GF-D8 (cell line): ENCODE data around the gene PLXNC1.

Experiments
- DNase-seq: peaks from one replicate; lab custom pipeline; 2025; lab: John Stamatoyannopoulos, UW

Gene PLXNC1

DNA sequence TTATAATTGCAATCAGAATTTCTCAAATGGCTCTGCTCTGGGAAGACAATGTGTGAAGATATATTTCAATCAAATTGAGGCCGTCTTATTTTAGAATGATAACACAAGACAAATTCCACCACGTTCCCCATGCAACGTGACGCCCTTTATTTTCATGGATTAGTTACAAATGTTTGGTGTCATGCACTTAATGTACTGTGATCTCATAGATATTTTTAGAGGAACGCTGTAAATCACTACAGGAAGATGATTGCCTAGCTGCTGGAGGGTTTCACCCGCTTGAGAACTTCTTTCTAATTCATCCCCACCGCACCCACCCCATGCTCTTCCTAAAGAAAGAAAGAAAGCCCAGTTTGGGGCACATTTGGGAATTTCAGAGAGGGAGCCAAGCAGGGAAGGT, 117.2 kb downstream of the PLXNC1 start:
- DNase-seq, result no peak

DNA sequence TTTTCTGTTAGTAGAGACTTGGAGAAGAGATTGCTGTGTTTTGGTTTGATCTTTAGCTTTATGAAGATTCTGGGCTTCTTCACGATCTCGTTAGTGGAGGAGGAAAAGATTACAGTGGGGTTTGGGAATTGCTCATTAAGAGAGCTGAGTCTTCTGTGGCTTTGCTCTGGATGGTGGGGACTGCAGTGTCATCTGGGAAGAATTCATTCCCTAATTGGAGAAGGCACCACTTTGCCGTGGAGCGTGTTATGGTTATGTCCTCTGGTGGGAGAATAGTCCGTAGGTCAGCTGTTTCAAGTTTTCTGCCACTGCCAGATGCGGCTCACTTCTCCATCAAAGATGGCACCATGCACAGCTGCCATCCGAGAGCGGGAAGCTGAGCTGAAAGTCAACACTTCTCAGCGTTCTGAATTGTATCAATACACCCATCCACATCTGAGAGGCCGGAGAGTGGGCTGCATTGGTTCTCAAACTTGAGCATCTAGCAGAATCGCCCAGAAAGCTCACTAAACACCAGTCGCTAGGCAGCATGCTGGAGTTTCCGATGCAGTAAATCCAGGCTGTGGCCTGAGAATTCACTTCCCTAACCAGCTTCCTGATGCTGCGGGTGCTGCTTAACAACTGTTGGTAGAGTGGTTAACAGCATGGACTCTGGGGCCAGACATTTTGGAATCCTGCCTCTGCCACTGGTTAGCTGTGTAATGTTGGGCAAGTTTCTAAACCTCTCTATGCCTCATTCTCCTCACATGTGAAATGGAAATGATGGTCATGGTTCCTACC, 117.8 kb downstream of the PLXNC1 start:
- DNase-seq, result no peak

DNA sequence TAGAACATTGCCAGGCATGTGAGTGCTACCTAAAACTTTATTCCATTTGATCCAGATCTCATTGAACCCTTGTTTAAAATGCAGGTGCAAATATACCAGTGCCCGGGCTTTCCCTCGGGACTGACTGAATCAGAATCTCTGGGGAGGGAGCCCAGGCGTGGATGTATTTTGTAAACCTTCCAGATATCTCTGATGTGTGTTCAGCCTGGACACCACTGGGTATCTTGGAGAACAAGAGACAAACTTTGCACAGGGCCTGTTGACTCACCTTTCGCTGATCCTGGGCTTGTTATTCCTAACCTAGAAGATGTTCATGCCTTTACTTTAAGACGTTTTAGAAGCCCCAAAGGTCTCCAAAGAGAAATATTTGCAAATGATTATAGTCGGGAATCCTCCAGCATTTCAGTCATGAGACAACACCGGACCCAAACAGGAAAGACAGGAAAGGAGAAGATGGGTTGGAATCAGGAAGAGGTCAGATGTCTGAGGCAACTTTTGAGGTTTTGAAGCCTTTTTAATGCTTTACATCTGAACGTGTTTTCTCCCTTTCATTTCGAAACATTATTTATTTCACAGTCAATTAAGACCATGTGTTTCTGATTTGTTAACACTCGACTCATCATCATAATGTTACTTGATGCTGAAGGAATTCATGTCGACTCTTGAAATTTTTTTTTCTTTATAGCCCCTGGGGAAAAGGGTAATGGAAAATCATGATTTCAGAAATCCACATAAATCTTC, 118.6 kb downstream of the PLXNC1 start:
- DNase-seq, result peak; percentile 38

DNA sequence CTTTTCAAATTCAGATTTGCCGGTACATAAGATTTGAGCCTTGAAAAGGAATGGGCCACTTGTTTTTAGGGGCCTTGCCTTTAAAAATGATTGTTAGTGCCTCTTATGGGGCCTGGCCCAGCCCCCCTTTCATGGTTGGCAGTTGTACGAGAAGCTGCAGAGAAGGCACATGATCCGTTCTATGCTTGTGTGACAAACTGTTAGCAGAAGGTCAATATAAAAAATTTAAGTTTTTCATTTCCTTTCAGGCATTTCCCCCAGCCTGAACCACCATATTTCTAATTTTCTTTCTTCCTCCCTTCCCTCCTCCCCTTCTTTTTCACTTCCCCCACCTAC, 119.1 kb downstream of the PLXNC1 start:
- no peak for DNase-seq

DNA sequence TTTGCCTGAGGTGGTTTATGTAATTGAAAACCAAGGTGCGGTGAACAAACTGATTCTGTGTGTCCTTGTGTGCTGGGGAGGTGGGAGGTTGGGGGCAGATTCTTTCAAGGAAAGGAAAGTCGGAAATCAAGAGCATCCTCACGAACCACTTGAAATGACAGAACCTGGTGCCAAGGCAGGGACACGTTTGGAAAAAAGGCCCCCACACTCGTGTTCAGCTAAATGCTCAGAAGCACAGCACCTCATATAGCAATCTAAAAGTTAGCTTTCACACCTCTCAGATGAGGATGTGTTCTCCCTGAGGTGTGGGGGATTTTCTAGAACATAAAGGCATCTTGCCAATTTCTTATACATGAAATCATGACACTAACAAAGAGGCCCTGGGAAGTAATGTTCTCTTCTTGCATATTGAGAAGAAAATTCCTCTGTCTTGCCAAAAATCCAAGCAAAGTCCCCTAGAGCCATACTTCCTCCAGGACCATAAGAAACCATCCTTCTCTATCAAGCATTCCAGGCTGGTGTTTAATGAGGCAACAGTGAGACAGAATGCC, 119.6 kb downstream of the PLXNC1 start:
- no peak for DNase-seq

DNA sequence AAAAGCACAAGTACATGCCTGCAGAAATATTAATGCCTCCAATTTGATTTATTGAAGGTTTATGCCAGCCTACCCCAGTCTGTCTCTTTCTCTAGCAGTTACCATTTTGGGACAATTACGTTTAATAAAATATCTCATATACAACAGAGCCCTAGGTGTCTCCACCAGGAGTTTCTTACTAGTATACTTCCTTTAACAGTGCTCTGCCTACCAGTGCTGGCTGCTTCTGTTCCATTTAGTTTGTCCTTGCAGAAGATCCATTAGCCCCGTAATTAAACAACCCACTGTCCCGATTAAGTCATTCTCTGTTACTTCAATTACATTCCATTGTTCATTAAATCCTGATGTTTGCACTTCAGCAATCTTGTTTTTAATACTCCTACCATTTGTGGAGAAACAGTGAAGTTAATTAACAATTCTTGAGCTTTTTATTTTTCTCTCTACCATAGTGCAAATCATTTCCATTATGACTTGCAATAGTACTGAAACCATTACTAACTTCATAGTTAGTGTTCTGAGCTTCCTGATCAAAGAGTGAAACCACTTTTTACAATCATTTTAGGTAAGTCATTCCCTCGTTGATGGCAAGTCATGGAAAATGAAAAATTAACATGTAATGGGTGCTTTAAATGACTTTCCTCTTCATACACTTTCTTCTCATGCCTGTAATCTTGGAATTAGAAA, 121.1 kb downstream of the PLXNC1 start:
- DNase-seq, result no peak

DNA sequence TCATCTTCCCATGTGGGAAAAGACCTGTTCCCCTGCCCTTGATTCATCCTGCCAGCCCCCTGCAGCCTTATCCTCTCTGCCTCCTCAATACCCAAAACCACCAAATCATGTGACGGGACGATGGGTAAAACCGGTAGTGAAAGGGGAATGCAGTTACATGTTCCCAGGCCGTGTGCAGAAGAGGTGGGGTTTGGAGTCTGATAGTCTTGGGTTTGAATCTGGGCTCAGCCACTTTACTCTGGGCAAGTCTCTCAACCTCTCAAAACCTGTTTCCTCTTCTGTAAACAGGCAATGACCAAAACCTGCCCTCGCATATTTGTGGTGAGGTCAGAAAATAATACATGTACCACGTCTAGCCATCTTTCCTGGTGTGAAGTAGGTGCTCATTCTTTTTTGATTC, 123.0 kb downstream of the PLXNC1 start:
- no peak for DNase-seq

DNA sequence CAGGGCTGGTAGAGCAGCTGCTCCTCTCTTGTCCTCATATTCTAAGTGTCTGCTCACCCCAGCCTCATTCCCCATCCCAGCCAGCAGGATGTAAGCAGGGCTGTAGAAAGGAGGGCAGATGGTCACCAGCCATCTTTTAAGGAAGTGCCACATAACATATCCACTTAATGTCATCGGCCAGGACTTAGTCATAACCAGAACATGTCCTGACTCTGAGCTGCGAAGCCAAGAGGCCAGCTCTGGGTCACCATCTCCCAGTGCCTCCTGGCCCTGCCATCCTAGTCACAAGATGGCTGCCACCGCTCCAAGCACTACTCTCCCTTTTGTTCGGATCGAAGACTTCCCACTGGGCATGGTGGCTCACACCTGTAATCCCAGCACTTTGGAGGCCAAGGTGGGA, 123.9 kb downstream of the PLXNC1 start:
- no peak for DNase-seq

DNA sequence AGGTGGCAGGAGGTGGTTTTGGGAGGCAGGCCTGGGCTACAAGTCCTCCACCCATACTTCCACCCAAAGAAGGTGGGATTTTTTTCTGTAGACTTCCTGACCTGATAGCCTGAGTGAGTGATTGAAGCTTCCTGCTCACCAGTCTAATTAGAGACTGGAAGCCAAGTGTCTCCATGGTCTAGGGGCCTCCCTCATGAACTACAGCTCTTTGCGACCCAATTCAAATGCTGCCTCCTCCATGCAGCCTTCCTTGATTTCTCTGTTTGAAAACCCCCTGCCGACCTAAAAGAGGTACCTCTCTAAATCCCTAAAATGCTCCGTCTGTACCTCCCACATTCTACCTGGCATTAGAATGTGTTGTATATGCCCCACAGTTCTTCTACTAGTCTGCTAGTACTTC, 124.9 kb downstream of the PLXNC1 start:
- DNase-seq, result no peak

DNA sequence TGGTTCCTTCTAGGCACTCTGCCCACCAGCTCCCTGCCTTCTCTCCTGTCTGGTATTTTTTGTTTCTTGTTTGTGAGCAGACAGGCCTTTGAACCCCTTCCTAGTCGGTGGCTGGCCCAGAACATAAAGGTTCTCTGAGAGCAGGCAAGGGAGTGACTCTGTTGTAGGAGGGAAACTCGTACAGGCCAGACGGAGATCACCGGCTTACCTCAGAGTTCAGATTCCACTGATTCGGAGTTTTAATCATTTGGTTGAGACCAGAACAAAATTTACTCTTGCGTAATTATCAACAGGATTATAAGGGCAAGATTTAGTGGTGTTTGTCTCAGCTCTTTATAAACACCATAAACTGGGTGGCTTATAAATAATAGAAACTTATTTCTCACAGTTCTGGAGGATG, 128.3 kb downstream of the PLXNC1 start:
- no peak for DNase-seq

DNA sequence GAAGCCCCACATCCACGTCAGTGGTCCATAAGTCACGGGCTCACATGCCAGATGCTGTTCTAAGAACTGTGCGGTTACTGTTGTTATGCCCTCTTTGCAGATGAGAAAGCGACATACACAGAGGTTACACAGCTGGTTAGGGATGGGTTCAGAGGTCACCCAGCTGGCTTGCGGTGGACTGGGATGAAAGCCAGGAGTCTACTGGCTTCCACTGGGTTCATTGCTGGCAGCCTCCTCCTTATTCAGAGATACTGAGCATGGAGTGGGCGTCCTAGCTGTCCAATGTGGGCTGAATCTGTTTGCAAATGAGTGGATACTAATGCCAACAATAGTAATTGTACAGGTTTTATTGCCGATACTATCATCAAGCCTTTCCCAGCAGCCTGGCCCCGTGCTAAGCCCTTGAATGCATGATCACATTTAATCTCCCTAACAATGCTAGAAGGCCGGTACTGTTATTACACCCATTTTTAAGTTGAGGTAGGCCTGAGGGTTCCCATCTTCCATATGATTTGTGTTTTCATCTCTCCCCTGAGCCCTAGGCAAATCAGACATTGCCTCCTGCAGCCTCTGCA, 129.1 kb downstream of the PLXNC1 start:
- no peak for DNase-seq

DNA sequence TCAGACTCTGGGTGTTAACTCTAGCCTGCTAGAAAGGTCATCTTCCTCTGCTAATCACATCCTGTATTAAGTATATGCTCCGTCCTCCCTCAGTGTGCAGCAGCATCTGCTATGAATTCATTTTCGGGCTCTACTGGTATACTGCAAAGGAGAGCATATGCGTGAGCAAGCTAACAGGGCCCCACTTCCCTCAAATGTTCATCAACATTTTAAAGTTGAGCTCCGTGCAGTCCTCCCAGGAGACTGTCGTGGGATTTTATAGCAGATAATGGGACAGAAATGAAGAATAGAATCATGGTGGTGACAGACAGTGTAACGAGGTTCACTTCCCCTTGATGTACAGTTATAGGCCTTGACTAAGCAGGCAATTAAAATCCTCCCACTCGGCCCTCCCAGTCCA, 131.7 kb downstream of the PLXNC1 start:
- no peak for DNase-seq

DNA sequence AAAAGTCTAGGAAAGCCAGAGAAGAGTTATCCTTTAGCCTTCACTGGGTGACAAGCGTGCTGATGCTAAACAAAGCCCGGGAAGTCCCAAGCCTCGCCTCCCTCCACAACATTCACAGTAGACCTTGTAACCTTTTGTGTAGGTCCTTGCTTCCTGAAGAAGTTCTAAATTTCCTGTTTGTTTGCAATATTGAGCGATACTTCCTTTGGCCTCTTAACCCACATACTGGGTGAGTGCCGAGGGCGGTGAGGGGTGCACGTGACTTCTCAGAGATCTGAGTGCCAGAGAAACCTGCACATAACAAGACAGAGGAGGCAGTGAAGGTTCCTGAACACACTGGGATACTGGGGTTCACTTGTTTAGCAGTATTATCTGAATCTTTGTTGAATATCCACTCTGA, 134.3 kb downstream of the PLXNC1 start:
- DNase-seq, result no peak

DNA sequence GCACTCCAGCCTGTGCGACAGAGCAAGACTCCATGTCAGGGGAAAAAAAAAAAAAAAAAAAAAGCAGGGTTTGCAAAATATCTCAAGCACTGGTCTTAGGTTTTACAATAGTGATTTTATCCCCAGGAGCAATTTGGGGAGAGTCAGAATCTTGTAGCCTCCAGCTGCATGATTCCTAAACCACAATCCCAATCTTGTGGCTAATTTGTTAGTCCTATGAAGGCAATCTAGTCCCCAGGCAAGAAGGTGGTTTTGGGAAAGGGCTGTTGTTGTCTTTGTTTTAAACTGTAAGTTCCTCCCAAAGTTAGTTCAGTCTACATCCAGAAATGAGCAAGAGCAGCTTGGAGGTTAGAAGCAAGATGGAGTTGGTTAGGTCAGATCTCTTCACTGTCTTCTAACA, 135.7 kb downstream of the PLXNC1 start:
- no peak for DNase-seq

DNA sequence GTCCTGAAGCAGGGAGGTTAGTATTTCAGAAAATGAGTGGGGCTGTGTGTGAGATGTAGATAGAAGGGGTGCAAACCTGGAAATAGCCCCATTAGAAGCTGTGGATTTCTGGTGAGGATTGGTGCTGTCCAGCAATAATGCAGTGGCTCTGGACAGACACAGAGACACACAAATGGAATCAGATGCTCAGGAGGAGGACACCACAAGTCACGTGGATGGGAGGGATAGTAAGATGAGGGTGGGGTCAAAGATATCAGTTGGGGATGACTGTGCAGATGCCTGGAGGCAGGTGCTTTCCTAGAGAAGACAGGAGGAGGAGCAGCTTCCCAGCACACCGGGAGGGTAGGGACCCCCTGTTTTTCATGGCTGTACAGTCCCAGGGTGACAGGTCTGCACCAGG, 136.5 kb downstream of the PLXNC1 start:
- no peak for DNase-seq

DNA sequence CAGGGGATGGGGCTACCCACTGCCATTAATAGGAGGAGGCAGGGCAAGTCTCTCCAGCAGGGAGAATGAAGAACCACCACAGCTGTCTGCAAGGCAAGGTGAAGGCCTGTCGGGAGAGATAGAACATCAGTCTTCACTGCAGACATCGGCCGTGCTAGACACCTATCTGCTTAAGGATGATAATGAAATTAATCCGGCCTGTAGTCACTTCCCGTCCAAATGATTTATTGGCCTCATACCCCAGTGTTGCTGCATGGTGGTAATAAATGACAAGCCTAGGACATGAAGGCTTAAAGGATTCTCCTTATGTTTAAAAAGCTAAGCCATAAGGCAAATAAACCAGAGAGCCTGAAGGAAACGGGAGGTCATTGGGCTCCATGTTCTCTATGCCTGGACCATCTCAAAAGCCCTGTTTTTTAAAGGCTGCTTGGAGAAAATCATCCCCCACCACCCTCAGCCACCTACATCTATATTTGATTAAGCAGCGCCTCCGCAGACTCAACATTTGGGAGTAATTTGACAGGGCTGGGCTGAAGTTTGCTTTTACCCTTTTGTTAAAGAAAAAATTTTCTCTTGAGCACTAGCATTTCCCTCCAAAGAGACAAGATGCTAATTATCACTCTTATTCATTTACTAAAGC, 137.7 kb downstream of the PLXNC1 start:
- no peak for DNase-seq

DNA sequence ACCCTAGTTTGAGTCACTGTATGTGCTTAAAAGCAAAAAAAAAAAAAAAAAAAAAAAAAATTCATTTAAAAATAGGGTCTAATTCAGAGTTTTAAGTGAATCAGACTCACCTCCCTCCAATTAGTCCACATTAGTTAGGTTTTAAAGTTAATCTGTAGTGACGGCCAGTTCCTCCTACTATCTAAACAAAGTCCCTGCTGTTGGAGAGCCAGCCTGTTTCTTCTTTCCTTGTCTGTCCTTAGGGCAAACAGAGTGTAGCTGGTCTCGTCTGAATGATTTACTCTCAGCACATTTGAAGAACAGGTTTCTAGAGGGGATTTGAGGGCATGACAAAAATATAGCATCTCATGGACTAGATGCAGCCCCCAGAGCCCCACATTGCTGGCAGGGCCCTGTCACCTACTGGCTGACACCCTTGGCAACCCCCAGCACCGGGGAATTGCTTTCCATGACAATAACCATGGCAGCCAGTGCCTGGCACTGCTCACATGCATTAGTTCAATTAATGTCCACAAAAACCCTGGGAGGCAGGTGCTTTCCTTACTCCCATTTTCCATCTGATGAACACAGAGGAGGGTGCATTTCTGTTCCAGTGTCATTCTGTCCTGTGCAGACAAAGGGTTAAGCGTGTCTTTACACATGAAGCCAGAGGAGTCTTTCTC, 138.3 kb downstream of the PLXNC1 start:
- no peak for DNase-seq

DNA sequence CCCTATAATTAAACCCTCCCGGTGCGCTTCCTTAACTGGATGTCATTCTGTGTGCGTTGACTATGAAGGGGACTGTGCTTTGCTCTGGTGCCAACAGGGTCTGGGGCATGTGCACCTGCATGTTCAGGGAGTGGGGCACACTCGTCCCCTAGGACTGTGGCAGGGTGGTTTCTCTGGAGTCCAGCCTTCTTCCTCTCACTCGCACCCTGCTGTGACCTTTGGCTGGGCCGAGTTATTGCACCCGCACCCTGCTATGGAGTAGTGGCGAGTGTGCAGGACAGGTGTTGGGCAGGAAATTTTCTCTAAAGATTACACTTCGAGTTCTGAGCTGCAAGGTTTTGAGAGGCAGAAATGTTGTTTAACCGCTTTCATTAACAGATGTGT, 138.9 kb downstream of the PLXNC1 start:
- DNase-seq, result no peak

DNA sequence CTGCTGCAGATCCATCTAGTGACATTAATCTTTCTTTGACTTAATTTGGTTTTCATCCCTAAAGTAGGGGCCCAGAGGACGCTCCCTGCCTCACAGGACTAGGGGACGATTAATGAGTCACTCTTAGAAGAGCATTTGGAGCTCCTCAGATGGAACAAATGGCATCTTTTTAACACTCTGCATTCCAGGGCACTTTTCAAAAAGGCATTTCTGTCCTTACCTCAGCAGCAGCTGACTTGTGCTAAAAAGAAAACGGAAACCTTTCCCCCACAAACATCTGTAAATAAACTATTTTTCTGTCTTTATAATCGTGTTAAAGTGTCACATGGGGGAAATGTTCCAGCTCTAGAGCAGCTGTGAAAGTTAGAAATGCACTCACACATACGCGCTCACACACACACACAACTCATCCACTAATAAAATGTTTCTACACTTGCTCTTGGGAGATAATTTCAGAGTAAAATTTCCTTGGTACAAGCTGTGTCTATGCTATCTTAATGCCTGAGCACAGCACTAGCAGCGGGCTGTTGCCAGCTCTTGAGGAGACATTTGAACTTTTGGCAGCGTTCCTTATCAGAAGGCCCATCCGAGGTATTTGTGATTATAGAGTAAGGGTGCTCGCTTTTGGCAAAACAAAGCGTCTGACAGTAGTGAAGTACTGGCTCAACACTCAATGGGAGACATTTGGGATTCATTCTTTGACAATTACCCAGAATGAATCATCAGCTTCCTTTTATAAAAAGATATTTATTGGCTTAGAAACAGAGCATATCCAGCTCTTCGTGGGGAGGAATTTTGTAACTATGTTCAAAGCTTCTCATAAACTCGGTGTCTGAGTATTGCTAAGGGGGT, 141.3 kb downstream of the PLXNC1 start:
- no peak for DNase-seq

DNA sequence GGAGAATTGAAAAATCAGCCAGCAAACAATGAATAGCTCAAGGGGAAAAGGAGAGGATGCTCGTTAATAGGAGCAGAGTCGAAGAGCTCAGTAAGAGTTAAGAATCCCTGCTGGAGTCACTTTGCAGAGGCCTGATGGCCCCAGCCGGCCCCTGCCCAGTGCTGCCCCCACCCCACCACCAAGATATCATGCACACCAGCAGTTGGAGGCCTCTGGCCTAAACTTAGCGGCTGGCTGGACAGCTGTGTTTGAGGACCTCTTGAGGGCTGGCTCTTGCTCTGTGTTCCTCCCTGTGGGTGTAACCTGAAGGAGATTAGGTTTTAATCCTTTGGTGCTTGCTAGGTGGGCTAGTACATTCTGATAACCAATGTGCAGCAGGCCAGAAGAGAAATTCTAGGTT, 142.0 kb downstream of the PLXNC1 start:
- no peak for DNase-seq
